ENCODE measurements around the gene PGBD2.
"Not testable (repeated sequence)": the region's sequence is repeated elsewhere in the genome, so short reads cannot be mapped to it uniquely, and the experiment has no call there.

The PGBD2 gene

DNA sequence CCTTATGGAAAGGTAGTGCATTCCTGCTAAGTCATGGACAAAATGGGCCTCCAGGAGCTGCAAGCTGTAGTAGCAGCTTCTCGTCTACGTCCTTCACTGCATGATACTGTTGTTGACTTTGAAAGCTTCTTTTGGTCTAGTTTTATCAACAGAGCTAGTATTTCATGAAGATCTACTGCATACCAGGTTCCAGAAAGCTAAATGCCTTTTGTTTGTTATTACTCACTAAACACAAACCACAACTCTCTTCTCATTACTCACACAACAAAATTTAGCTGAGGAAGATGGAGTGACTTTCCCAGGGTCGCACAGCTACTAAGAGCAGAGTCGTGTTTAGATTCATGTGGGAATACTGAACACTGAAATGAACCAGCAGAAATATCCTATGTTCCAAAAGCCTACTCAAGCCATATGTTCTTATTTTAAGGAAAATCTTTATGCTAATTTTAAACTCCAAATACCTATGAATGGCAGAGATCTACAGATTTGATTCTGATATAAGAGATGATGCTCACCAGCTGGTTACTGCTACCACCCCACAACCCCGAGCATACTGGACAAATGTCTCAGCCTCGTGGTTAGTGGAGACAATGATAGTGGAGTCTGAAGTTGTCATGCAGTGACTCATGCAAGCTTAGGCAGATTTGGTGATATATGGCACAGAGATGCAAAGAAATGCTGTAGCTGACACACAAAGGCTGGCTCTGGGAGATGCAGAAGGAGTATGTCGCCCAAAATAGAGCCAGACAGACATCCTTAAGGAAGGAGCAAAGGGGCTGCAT is 20.6 kb downstream of the PGBD2 start:
- no peak for DNase-seq (ENCODE audit: low read depth in 2 of 2)

- not testable (repeated sequence) for DNase-seq (ENCODE audit: low read depth in 2 of 2)
Measured at GRCh38 chr1:248927283-248927682, 21.2 kb downstream of the PGBD2 start.

GRCh38 chr1:248928122-248928521 is 22.1 kb downstream of the PGBD2 start:
- not testable (repeated sequence) for DNase-seq (ENCODE audit: low read depth in 2 of 2)

GRCh38 chr1:248930037-248930436 is 24.0 kb downstream of the PGBD2 start:
- not testable (repeated sequence) for DNase-seq (ENCODE audit: low read depth in 2 of 2)

DNA sequence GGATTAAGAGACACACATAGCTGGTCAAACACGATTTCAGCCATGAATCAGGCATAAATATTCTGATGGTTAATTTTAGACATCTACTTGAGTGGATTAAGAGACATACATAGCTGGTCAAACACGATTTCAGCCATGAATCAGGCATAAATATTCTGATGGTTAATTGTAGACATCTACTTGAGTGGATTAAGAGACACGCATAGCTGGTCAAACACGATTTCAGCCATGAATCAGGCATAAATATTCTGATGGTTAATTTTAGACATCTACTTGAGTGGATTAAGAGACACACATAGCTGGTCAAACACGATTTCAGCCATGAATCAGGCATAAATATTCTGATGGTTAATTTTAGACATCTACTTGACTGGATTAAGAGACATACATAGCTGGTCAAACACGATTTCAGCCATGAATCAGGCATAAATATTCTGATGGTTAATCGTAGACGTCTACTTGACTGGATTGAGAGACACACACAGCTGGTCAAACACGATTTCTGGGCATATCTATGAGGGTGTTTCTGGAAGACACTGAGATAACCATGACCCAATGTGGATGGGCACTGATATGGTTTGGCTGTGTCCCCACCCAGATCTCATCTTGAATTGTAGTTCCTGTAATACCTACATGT is 32.3 kb downstream of the PGBD2 start:
- DNase-seq (ENCODE audit: low read depth in 2 of 2) = not testable (repeated sequence)

DNA sequence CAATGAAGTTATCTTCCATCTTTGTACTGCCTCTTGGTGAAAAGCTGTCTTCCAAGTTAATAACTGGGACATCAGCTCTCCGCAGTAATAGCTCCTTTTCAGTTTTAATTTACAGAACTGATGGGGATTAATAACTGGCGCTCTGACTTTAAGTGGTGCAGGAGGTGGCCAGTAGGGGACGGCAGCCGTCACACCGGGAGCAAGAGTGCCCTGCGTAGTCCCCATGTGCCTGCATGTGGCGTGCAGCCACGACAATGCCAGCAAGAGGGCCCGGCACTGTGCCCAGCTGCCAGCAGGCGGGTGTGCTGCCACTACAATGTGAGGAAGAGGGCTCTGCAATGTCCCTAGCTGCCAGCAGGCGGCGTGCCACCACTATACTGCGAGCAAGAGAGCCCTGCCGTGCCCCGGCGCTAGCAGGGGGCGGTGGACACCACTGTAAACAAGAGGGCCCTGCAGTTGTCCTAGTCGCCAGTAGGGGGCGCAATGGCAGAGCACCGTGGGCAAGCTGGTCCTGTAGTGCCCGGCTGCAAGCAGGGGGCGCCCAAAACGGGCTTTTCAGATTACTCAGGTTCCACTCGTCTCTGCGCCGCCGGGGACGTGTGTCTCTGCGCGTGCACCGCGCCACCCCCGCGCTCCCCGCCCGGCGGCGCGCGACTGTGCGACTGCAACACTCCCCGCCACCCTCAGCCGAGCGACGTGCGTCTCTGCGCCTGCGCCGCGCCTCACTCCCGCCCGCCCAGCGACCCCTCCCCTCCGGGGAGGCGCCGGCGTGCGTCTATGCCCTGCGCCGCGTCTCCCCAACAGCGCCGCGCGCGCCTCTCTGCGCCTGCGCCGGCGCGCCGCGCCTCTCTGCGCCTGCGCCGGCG is 38.3 kb downstream of the PGBD2 start:
- DNase-seq (ENCODE audit: low read depth in 2 of 2) = not testable (repeated sequence)

DNA sequence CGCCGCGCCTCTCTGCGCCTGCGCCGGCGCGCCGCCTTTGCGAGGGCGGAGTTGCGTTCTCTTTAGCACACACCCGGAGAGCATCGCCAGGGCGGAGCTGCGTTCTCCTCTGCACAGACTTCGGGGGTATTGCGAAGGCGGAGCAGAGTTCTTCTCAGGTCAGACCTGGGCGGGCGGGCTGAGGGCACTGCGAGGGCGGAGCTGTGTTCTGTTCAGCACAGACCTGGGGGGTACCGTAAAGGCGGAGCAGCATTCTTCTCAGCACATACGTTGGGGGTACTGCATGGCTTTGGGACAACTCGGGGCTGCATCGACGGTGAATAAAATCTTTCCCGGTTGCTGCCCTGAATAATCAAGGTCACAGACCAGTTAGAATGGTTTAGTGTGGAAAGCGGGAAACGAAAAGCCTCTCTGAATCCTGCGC is 39.0 kb downstream of the PGBD2 start:
- not testable (repeated sequence) for DNase-seq (ENCODE audit: low read depth in 2 of 2)

DNA sequence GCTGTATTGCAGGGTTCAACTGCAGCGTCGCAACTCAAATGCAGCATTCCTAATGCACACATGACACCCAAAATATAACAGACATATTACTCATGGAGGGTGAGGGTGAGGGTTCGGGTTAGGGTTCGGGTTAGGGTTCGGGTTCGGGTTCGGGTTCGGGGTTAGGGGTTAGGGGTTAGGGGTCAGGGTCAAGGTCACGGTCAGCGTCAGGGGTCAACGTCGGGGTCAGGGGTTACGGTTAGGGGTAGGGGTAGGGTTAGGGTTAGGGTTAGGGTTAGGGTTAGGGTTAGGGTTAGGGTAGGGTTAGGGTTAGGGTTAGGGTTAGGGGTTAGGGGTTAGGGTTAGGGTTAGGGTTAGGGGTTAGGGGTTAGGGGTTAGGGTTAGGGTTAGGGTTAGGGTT is 39.4 kb downstream of the PGBD2 start:
- not testable (repeated sequence) for DNase-seq (ENCODE audit: low read depth in 2 of 2)

GRCh38 chr1:248945856-248946416 is 39.9 kb downstream of the PGBD2 start:
- not testable (repeated sequence) for DNase-seq (ENCODE audit: low read depth in 2 of 2)

Data from fibroblast of skin of left quadriceps (primary cell).